Measurements from ENCODE around the gene HIVEP3.

DNA sequence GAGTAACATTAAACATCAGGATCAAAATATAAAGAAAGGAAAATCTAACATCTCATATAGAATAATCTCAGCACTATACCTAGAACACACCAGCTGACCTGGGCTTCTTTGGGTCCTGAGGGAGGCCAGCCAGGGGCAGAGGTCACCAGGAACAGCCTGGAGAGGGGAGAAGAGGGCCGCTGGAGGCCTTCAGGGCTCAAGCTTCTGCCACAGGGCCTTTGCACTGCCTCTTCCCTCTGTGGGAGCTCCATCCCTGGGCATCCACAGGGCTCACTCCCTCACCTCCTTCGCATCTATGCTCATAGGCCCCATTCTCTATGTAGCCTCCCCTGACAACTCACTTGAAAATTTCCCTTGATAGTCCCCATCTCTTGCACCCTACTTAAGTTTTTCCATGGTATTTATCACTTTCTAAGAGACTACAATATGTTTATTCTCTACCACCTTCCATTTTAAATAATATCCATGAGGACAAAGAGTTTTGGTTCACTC lies 73.9 kb downstream of the HIVEP3 start:
- TF ChIP-seq, protein P1, sequence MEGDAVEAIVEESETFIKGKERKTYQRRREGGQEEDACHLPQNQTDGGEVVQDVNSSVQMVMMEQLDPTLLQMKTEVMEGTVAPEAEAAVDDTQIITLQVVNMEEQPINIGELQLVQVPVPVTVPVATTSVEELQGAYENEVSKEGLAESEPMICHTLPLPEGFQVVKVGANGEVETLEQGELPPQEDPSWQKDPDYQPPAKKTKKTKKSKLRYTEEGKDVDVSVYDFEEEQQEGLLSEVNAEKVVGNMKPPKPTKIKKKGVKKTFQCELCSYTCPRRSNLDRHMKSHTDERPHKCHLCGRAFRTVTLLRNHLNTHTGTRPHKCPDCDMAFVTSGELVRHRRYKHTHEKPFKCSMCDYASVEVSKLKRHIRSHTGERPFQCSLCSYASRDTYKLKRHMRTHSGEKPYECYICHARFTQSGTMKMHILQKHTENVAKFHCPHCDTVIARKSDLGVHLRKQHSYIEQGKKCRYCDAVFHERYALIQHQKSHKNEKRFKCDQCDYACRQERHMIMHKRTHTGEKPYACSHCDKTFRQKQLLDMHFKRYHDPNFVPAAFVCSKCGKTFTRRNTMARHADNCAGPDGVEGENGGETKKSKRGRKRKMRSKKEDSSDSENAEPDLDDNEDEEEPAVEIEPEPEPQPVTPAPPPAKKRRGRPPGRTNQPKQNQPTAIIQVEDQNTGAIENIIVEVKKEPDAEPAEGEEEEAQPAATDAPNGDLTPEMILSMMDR (IDR thresholded peaks at IDR 0.05), result no peak
- TF ChIP-seq POLR2A (IDR thresholded peaks at IDR 0.05) (no peak), EP300 (IDR thresholded peaks at IDR 0.05) (no peak)

Measured in tibial nerve (tissue), 4 donors.